Mesodermal cell (in vitro differentiated cells): ENCODE data around the gene MARCHF5.
"Not testable (repeated sequence)": the region's sequence is repeated elsewhere in the genome, so short reads cannot be mapped to it uniquely, and the experiment has no call there.

Experiments used
- H3K27ac ChIP-seq: 2 replicates; pipeline ENCODE4 v1.7.0; 2013; ENCODE audit warnings: mild to moderate bottlenecking, low read depth, low read length, moderate library complexity; ENCODE audit not compliant: severe bottlenecking
- H3K36me3 ChIP-seq: 2 replicates; pipeline ENCODE4 v1.7.1; 2013; ENCODE audit warnings: mild to moderate bottlenecking, low read length, moderate library complexity; ENCODE audit not compliant: control insufficient read depth, insufficient read depth
- H3K4me1 ChIP-seq: one replicate; pipeline ENCODE4 v1.7.1; 2013; ENCODE audit warnings: mild to moderate bottlenecking, low read length; ENCODE audit not compliant: insufficient read depth, control insufficient read depth, poor library complexity, severe bottlenecking
- H3K4me3 ChIP-seq: 2 replicates; pipeline ENCODE4 v1.7.0; 2013; ENCODE audit warnings: low read length, control low read depth, mild to moderate bottlenecking; ENCODE audit not compliant: insufficient read depth, poor library complexity, severe bottlenecking; ENCODE audit errors: extremely low read depth
- H3K9me3 ChIP-seq: 2 replicates; pipeline ENCODE4 v1.7.1; 2013; ENCODE audit warnings: mild to moderate bottlenecking, low read length, moderate library complexity; ENCODE audit not compliant: control insufficient read depth
- WGBS, 2 experiments: methylation state at CpG; one replicate each; pipeline ENCODE4 v1.1.5; 2013; ENCODE audit warnings: missing lambda C conversion rate in 2 of 2; ENCODE audit not compliant: insufficient coverage in 2 of 2; 5-methylcytosine and 5-hydroxymethylcytosine counted together

Gene MARCHF5

GRCh38 chr10:92387289-92387940, 96.4 kb downstream of the MARCHF5 start:
- H3K9me3 ChIP-seq = no peaks in the 10 kb centered on the region
- H3K36me3 ChIP-seq = no peaks in the 10 kb centered on the region
- H3K4me3 ChIP-seq = no peak overlapping the region
- H3K27ac ChIP-seq = no peak overlapping the region
- H3K4me1 ChIP-seq = no peaks in the 10 kb centered on the region
- WGBS, 2 experiments = 33 to 41% methylated on average over 6 to 7 of the region's 11 CpGs

- no CpG with 5 or more reads among the region's 1 CpG for WGBS, 2 experiments
- not testable (repeated sequence) for H3K27ac ChIP-seq, H3K4me3 ChIP-seq, H3K9me3 ChIP-seq, H3K4me1 ChIP-seq, H3K36me3 ChIP-seq
These were observed 102.2 kb downstream of the MARCHF5 start for GRCh38 chr10:92393173-92393572.

GRCh38 chr10:92395271-92395670, 104.3 kb downstream of the MARCHF5 start:
- 61 to 69% methylated on average over 3 to 4 of the region's 4 CpGs for WGBS, 2 experiments

GRCh38 chr10:92402234-92402633, 111.3 kb downstream of the MARCHF5 start:
- whole genome bisulfite sequencing, 2 experiments = 94 to 100% methylated on average over 3 to 5 of the region's 5 CpGs
- not testable (repeated sequence) for H3K9me3 ChIP-seq

More at GRCh38 chr10:92395271-92395670, 104.3 kb downstream of the MARCHF5 start:
- H3K27ac ChIP-seq = no peak overlapping the region
- no peaks in the 10 kb centered on the region for H3K9me3 ChIP-seq
- no peak overlapping the region for H3K4me3 ChIP-seq
- no peaks in the 10 kb centered on the region for H3K36me3 ChIP-seq
- no peaks in the 10 kb centered on the region for H3K4me1 ChIP-seq

More at GRCh38 chr10:92402234-92402633, 111.3 kb downstream of the MARCHF5 start:
- not testable (repeated sequence) for H3K4me3 ChIP-seq, H3K27ac ChIP-seq, H3K36me3 ChIP-seq, H3K4me1 ChIP-seq
